PFSK-1 (cell line): ENCODE results near the gene CHID1.

Experiments used
- POLR2AphosphoS5 ChIP-seq: IDR thresholded peaks from 2 replicates; pipeline ENCODE4 v1.6.1; 2012; ENCODE audit warnings: low read depth, mild to moderate bottlenecking, control low read depth, low read length, moderate library complexity
- SIN3A ChIP-seq: IDR thresholded peaks from 2 replicates; pipeline ENCODE4 v1.6.1; 2012; ENCODE audit warnings: mild to moderate bottlenecking, low read length, moderate library complexity, borderline replicate concordance; ENCODE audit not compliant: insufficient read depth
- TAF1 ChIP-seq: IDR thresholded peaks from 2 replicates; pipeline ENCODE4 v1.6.1; 2012; ENCODE audit warnings: low read length, control low read depth, borderline replicate concordance; ENCODE audit not compliant: insufficient read depth
- TF ChIP-seq, protein P1 (sequence below), 2 experiments: IDR thresholded peaks; 2 replicates each; pipeline versions ENCODE4 v1.6.1 to v1.8.0; 2011 to 2012; ENCODE audit warnings: low read depth in 2 of 2, low read length in 2 of 2, control low read depth in 1 of 2, inconsistent platforms in 1 of 2, mild to moderate bottlenecking in 1 of 2, moderate library complexity in 1 of 2; ENCODE audit not compliant: insufficient read depth in 1 of 2

- TF ChIP-seq, protein P1, sequence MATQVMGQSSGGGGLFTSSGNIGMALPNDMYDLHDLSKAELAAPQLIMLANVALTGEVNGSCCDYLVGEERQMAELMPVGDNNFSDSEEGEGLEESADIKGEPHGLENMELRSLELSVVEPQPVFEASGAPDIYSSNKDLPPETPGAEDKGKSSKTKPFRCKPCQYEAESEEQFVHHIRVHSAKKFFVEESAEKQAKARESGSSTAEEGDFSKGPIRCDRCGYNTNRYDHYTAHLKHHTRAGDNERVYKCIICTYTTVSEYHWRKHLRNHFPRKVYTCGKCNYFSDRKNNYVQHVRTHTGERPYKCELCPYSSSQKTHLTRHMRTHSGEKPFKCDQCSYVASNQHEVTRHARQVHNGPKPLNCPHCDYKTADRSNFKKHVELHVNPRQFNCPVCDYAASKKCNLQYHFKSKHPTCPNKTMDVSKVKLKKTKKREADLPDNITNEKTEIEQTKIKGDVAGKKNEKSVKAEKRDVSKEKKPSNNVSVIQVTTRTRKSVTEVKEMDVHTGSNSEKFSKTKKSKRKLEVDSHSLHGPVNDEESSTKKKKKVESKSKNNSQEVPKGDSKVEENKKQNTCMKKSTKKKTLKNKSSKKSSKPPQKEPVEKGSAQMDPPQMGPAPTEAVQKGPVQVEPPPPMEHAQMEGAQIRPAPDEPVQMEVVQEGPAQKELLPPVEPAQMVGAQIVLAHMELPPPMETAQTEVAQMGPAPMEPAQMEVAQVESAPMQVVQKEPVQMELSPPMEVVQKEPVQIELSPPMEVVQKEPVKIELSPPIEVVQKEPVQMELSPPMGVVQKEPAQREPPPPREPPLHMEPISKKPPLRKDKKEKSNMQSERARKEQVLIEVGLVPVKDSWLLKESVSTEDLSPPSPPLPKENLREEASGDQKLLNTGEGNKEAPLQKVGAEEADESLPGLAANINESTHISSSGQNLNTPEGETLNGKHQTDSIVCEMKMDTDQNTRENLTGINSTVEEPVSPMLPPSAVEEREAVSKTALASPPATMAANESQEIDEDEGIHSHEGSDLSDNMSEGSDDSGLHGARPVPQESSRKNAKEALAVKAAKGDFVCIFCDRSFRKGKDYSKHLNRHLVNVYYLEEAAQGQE (IDR thresholded peaks at IDR 0.05; ENCODE audit: insufficient read depth in 1 of 2, low read depth in 2 of 2, low read length in 2 of 2): no peak
- TF ChIP-seq SIN3A: no peak
- TF ChIP-seq POLR2AphosphoS5: no peak
- TF ChIP-seq TAF1: no peak
Measured at GRCh38 chr11:895331-896110, 15.1 kb downstream of the CHID1 start.
